GM12878 (cell line): ENCODE data around the gene ANKRD11. TPM values are rescaled to one million over a fixed set of nuclear protein-coding genes. Genes with fewer than 3 reads are reported as not detected.

Experiments
- ATAC-seq: fragments of 200-7000 bp; cut with Tn5 transposase; 3 replicates; pipeline ENCODE4 v1.9.1; 2020; ENCODE audit warnings: mild to moderate bottlenecking, moderate library complexity
- BruUV-seq: library from RNA; stranded (reverse); fragments of 400-500 nt; replicated peaks from 2 replicates; lab custom pipeline; 2021; lab: Mats Ljungman, UMichigan
- CTCF ChIA-PET: fragments of 300-600 bp; sonication (Branson Sonifier 250); formaldehyde crosslinking; extraction: SDS; loops from one replicate; lab custom pipeline; 2021; ENCODE audit warnings: inconsistent platforms; lab: Yijun Ruan, JAX
- POLR2A ChIA-PET: fragments of 350-600 bp; formaldehyde crosslinking; extraction: SDS; loops from one replicate; lab custom pipeline; 2021; ENCODE audit warnings: inconsistent platforms; lab: Charles Lee
- RAD21 ChIA-PET: fragments of 300-600 bp; sonication (Branson Sonifier 250); formaldehyde crosslinking; loops from one replicate; lab custom pipeline; 2023; ENCODE audit warnings: antibody characterized with exemption; ENCODE audit not compliant: unreplicated experiment; lab: Charles Lee
- SMC1A ChIA-PET: fragments of 300-600 bp; sonication (Branson Sonifier 250); formaldehyde crosslinking; loops from one replicate; lab custom pipeline; 2023; ENCODE audit not compliant: unreplicated experiment, uncharacterized antibody; lab: Charles Lee
- DNase-seq: peaks from one replicate; pipeline ENCODE4 v3.0.0-alpha.2; 2011; ENCODE audit warnings: low read depth, low spot score
- FAIRE-seq: peaks from 3 replicates; lab custom pipeline; 2011; peaks lifted over from hg19 to GRCh38; lab: Jason Lieb, UNC
- H2AFZ ChIP-seq: 2 replicates; pipeline ENCODE4 v1.6.0; 2011; ENCODE audit warnings: low read depth, low read length, control low read depth; ENCODE audit not compliant: control insufficient read depth
- H3K27ac ChIP-seq: 2 replicates; pipeline ENCODE4 v1.5.1; 2011; ENCODE audit warnings: control low read depth; ENCODE audit not compliant: control insufficient read depth, insufficient read depth
- H3K27me3 ChIP-seq, 2 experiments: replicated peaks in 1 of 2; 2 replicates each; pipeline versions ENCODE4 v1.6.0 to v1.6.1; 2011; ENCODE audit warnings: low read length in 1 of 2; ENCODE audit not compliant: control insufficient read depth in 2 of 2, insufficient read depth in 2 of 2
- H3K36me3 ChIP-seq, 2 experiments: 2 replicates each; pipeline ENCODE4 v1.5.1; 2011; ENCODE audit warnings: low read length in 1 of 2; ENCODE audit not compliant: control insufficient read depth in 2 of 2, insufficient read depth in 2 of 2
- H3K4me1 ChIP-seq: 2 replicates; pipeline ENCODE4 v1.6.1; 2011; ENCODE audit warnings: mild to moderate bottlenecking, low read length, moderate library complexity, mixed read lengths; ENCODE audit not compliant: control insufficient read depth, insufficient read depth
- H3K4me2 ChIP-seq: 2 replicates; pipeline ENCODE4 v1.6.0; 2011; ENCODE audit warnings: control low read depth; ENCODE audit not compliant: control insufficient read depth, insufficient read depth
- H3K4me3 ChIP-seq: fragments of 200-600 bp; sonication (generic); 2 replicates; pipeline ENCODE4 v1.5.1; 2016
- H3K79me2 ChIP-seq: 2 replicates; pipeline ENCODE4 v1.6.0; 2011; ENCODE audit warnings: low read length; ENCODE audit not compliant: control insufficient read depth, insufficient read depth
- H3K9ac ChIP-seq: 2 replicates; pipeline ENCODE4 v1.8.0; 2011; ENCODE audit warnings: low read length, control low read depth, mixed read lengths; ENCODE audit not compliant: control insufficient read depth, insufficient read depth
- H3K9me3 ChIP-seq: replicated peaks from 3 replicates; pipeline ENCODE4 v1.5.1; 2011; ENCODE audit warnings: mild to moderate bottlenecking, low read length; ENCODE audit not compliant: control insufficient read depth, insufficient read depth
- H4K20me1 ChIP-seq: 2 replicates; pipeline ENCODE4 v1.6.0; 2011; ENCODE audit not compliant: control insufficient read depth, insufficient read depth
- EED ChIP-seq: sonication (generic); IDR thresholded peaks from 2 replicates; pipeline ENCODE4 v1.6.1; 2016; ENCODE audit warnings: antibody characterized with exemption, low read depth
- IRF5 ChIP-seq: fragments of 450-650 bp; IDR thresholded peaks from 2 replicates; pipeline ENCODE4 v1.6.1; 2017; ENCODE audit warnings: borderline replicate concordance
- NKRF ChIP-seq: fragments of 450-650 bp; conservative IDR thresholded peaks from 2 replicates; pipeline ENCODE4 v1.6.1; 2017; ENCODE audit warnings: mild to moderate bottlenecking, moderate library complexity
- REST ChIP-seq: IDR thresholded peaks from 2 replicates; pipeline ENCODE4 v1.6.1; 2012; ENCODE audit warnings: mild to moderate bottlenecking, low read depth, low read length
- SMARCA5 ChIP-seq: fragments of 450-650 bp; IDR thresholded peaks from 2 replicates; pipeline ENCODE4 v1.6.1; 2017; ENCODE audit warnings: mild to moderate bottlenecking
- ZNF384 ChIP-seq: IDR thresholded peaks from 2 replicates; pipeline ENCODE4 v1.6.1; 2012; ENCODE audit warnings: low read depth, mild to moderate bottlenecking, low read length, improper control_type of control experiment, borderline replicate concordance
- WGBS: methylation state at CpG from one replicate; pipeline ENCODE4 v1.1.6; 2016; ENCODE audit warnings: low lambda C conversion rate; ENCODE audit not compliant: insufficient replicate concordance, insufficient coverage; ENCODE audit errors: missing lambda C conversion rate; 5-methylcytosine and 5-hydroxymethylcytosine counted together
- in situ Hi-C: fragments of 300-500 bp; cut with MboI; formaldehyde crosslinking; loops from 9 replicates; pipeline ENCODE4 v1.14.3; 2018; ENCODE audit warnings: mixed read lengths
- intact Hi-C: fragments of 100-400 bp; cut with micrococcal nuclease; formaldehyde crosslinking; loops from one replicate; pipeline ENCODE4 v1.14.2; 2022; ENCODE audit not compliant: unreplicated experiment
- polyA plus RNA-seq, 11 experiments: library from polyadenylated mRNA; depleted of rRNA in 4 of 11; unstranded in 6 of 11; stranded (reverse) in 5 of 11; fragments of >200 nt; fragmentation: Nextera tagmentation in 4 of 11; fragmentation: Illumina TruSeq in 1 of 11; extraction: Ambion mirVana in 4 of 11; extraction: Trizol in 1 of 11; gene quantifications; 1 replicate in 1 of 11; 2 replicates in 10 of 11; pipeline versions ENCODE4 v1.2.1 to v1.2.3, GENCODE V29; 2011 to 2016; ENCODE audit warnings: inconsistent platforms in 2 of 11, missing spikeins in 2 of 11, low read depth in 1 of 11
- total RNA-seq, 4 experiments: library from RNA; depleted of rRNA in 3 of 4; stranded (reverse); fragments of >200 nt in 3 of 4; fragmentation: Illumina TruSeq in 1 of 4; extraction: Trizol in 1 of 4; gene quantifications; 2 replicates each; pipeline versions ENCODE4 v1.2.1 to v1.2.3, GENCODE V29; 2013 to 2021

The ANKRD11 gene
- total and polyA plus RNA-seq, 10 of the 15 experiments (the other 5 are each of a cell fraction or from before 2014, with no cell fraction given) = 5.1 to 103 (median 27.4) TPM

GRCh38 chr16:89439659-89440058 is 50.7 kb downstream of the ANKRD11 start (continued):
- TF ChIP-seq EED (no peak), REST (no peak), NKRF (no peak)

- intact Hi-C loops = no loop called here
- no peak for FAIRE-seq
- H3K27ac ChIP-seq = no peak overlapping the region
- H3K27me3 ChIP-seq = no peaks in the 10 kb centered on the region
- H3K79me2 ChIP-seq = peaks cover 95% of the 10 kb centered on the region
- H3K9me3 ChIP-seq = no peaks in the 10 kb centered on the region
- SMC1A ChIA-PET = no interaction called here
- peaks cover 32% of the 10 kb centered on the region; the same call in 1 of the 2 replicates for H4K20me1 ChIP-seq
- POLR2A ChIA-PET = interaction anchor here (1.2 kb wide), 1 partner anchor 9 kb away, joined by 4 read pairs; no protein-coding TSS in a partner anchor
- TF ChIP-seq SMARCA5 = no peak
- TF ChIP-seq ZNF384 = no peak
- TF ChIP-seq IRF5 = no peak
- no peak overlapping the region for H3K4me2 ChIP-seq
- CTCF ChIA-PET = interaction anchor here (0.5 kb wide), 1 partner anchor 21 kb away, joined by 3 read pairs; no protein-coding TSS in a partner anchor
- no peak overlapping the region for H3K4me3 ChIP-seq
- RAD21 ChIA-PET = no interaction called here
- in situ Hi-C loops = no loop called here
- over 99% methylated on average over 8 of the region's 8 CpGs for WGBS
- no peak overlapping the region for H2AFZ ChIP-seq
- peaks cover 34% of the 10 kb centered on the region for H3K4me1 ChIP-seq
- no peak for DNase-seq
- BruUV-seq = no TSS peak
- no peak overlapping the region for H3K9ac ChIP-seq
- peaks cover 5 to 12% of the 10 kb centered on the region in 2 experiments for H3K36me3 ChIP-seq
- ATAC-seq = no peak
These were observed 52.4 kb downstream of the ANKRD11 start for GRCh38 chr16:89437991-89438390.
